ENCODE data around the gene DGKB.

- no peak for TF ChIP-seq POLR2A (IDR thresholded peaks at IDR 0.05)
- TF ChIP-seq CTCF (IDR thresholded peaks at IDR 0.05 in 4 of 5, conservative IDR thresholded peaks at IDR 0.05 in 1 of 5) = no peak
These were observed 351.2 kb downstream of the DGKB start for GRCh38 chr7:14551310-14551709.
